Measurements from ENCODE around the gene RBAK.
"Not testable (repeated sequence)": the region's sequence is repeated elsewhere in the genome, so short reads cannot be mapped to it uniquely, and the experiment has no call there.

The RBAK gene

GRCh38 chr7:5053175-5053574 is 7.5 kb downstream of the RBAK start:
- DNase-seq: no peak

DNA sequence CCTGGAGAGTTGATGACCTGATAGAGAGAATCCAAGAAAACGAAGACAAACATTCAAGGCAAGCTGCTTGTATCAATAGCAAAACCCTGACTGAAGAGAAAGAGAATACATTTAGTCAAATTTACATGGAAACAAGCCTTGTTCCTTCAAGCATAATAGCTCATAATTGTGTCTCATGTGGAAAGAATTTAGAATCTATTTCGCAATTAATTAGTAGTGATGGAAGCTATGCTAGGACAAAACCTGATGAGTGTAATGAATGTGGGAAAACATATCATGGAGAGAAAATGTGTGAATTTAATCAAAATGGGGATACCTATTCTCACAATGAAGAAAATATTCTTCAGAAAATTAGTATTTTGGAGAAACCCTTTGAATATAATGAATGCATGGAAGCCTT is 18.0 kb downstream of the RBAK start:
- DNase-seq: no peak

DNA sequence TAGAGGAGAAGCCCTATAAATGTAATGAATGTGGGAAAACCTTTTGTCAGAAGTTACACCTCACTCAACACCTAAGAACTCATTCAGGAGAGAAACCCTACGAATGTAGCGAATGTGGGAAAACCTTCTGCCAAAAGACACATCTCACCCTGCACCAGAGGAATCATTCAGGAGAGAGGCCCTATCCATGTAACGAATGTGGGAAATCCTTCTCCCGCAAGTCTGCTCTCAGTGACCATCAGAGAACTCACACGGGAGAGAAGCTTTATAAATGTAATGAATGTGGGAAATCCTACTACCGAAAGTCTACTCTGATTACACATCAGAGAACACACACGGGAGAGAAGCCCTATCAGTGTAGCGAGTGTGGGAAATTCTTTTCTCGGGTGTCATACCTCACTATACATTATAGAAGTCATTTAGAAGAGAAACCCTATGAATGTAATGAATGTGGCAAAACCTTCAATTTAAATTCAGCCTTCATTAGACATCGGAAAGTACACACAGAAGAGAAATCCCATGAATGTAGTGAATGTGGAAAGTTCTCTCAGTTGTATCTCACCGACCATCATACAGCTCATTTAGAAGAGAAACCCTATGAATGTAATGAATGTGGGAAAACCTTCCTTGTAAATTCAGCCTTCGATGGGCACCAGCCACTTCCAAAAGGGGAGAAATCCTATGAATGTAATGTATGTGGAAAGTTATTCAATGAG is 18.9 kb downstream of the RBAK start:
- DNase-seq: no peak

DNA sequence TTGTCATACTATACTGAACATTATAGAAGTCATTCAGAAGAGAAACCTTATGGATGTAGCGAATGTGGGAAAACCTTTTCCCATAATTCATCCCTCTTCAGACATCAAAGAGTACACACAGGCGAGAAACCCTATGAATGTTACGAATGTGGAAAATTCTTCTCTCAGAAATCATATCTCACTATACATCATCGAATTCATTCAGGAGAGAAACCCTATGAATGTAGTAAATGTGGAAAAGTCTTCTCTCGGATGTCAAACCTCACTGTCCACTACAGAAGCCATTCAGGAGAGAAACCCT is 19.4 kb downstream of the RBAK start:
- no peak for DNase-seq

DNA sequence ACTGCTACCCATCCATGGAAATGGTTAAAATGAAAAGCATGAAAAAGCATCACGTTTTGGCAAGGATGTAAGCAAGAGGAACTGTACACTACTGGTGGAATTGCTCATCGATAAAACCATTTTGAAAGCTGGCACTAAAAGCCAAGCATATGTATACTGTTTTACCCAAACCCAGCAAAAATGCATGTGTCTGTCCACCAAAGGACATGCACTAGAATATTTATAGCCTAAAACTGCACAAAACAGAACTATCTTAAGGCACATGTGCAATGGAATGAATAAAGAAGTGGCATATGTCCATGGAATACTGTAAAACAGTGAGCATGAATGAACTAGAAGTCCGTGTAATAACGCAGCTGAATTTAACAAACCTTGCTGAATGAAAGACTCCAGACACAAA is 22.9 kb downstream of the RBAK start:
- no peak for DNase-seq

DNA sequence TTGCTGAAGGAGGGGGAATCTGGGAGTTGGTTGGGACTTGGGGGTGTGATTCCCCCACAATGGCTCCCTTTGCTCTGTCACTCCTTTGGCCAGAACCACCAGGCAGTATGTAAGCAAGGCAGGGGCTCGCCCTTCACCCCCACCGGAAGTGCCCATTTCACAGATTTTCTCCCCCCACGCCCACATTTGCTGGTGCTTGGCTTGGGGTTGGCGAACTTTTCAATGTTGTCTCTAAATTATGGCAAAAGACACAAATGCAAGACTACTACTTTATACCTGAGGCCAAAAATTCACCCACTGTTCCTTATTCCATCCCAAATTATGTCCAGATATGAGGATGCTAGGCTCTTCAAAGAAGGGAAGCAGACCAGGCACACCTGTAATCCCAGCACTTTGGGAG is 24.5 kb downstream of the RBAK start:
- DNase-seq: no peak

DNA sequence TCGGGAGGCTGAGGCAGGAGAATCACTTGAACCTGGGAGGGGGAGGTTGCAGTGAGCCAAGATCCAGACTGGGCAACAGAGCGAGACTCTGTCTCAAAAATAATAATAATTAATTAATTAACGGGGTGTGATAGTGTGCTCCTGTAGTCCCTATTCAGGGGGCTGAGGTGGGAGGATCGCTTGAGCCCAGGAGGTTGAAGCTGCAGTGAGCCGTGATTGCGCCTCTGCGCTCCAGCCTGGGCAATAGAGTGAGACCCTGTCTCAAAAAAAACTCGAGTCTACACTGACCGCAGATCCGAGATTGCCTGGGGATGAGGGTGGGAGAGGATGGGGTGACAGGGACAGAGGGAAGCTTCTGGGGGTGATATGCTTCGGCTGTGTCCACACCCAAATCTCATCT is 29.5 kb downstream of the RBAK start:
- not testable (repeated sequence) for DNase-seq

GRCh38 chr7:5077740-5078139 is 32.1 kb downstream of the RBAK start:
- no peak for DNase-seq

GRCh38 chr7:5082806-5083205 is 37.1 kb downstream of the RBAK start:
- no peak for DNase-seq

DNA sequence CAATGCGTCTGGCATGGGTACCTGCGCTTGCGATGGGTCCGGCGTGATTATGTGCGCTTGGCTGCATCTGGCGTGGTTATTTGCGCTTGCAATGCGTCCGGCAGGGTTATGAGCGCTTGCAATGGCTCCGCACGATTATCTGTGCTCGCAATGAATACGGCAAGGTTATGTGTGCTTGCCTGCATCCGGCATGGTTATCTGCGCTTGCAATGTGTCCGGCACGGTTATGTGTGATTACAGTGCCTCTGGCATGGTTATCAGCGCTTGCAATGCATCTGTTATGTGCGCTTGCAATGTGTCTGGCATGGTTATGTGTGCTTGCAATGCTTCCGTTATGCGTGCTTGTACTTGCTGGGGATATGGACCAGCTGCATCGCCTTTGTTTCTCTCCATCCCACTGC is 37.7 kb downstream of the RBAK start:
- no peak for DNase-seq

GRCh38 chr7:5086256-5086655 is 40.6 kb downstream of the RBAK start:
- no peak for DNase-seq

DNA sequence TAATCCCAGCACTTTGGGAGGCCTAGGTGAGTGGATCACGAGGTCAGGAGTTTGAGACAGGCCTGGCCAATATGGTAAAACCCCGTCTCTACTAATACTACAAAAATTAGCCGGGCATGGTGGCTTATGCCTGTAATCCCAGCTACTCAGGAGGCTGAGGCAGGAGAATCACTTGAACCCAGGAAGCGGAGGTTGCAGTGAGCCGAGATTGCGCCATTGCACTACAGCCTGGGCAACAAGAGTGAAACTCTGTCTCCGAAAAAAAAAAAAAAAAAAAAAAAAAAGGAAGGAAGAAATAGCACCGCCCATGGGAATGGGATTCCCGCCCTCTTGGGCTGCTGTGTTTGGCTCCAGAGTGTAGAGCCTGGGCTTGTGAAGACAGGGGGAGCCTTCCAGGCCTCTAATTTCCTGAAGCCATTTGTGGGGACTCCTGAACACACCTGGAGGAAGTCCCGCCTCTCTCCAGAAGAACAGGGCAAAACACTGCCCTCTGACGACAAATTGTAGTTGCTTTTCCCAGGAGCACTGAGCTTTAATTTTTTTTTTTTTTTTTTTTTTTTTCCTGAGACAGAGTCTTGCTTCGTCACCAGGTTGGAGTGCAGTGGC is 42.7 kb downstream of the RBAK start:
- DNase-seq: not testable (repeated sequence)

GRCh38 chr7:5088906-5089305 is 43.2 kb downstream of the RBAK start:
- DNase-seq: no peak

- no peak for DNase-seq
Measured at GRCh38 chr7:5093948-5094347, 48.3 kb downstream of the RBAK start.

DNA sequence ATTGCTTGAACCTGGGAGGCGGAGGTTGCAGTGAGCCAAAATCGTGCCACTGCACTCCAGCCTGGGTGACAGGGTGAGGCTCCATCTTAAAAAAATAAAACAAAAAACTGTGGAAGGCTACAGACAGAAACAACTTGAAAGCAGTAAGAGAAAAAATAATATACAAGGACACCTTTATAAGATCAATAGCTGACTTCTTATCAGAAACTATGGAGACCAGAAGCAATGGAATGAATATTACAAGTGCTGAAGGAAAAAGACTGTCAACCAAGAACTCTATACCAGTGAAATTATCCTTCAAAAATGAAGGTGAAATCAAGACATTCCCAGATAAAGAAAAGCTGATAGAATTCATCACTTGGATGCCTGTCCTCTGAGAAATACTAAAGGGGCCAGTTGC is 49.0 kb downstream of the RBAK start:
- DNase-seq: no peak

- no peak for DNase-seq
Measured at GRCh38 chr7:5116359-5116758, 70.7 kb downstream of the RBAK start.

DNA sequence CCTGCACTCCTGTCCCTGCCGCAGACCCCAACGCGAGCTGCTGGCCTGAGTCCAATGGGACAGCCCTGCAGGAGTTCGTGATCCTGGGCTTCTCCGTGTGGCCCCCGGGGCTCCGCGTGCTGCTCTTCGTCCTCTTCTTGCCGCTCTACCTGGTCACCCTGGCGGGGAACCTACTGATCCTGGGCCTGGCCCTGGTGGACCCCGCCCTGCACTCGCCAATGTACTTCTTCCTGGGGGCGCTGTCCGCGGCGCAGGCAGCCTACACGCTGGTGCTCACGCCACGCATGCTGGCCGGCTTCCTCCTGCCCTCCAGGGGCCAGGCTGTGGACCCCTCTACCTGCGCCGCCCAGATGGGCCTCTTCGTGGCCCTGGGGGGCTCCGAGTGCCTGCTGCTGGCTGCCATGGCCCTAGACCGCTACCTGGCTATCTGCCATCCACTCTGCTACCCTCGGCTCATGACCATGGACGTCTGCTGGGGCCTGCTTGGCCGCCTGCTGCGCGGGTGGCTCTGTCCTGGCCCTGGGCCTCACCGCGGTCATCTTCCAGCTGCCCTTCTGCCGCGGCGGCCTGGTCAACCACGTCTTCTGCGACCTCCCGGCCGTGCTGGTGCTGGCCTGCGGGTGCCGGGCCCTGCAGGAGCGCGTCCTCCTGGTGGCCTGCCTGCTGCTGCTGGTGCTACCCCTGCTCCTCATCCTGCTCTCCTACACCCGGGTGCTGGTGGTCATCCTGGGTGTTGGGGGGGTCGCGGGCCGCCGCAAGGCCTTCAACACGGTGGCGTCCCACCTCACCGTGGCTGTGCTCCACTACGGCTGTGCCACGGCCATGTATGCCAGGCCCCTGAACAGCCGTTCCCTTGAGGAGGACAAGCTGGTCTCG is 71.7 kb downstream of the RBAK start:
- no peak for DNase-seq
